Measurements from ENCODE around the gene PLOD3. TPM values are rescaled to one million over a fixed set of nuclear protein-coding genes. Genes with fewer than 3 reads are reported as not detected.

The PLOD3 gene
- total RNA-seq, 1 donor from 2014 or later = 74.3 TPM

GRCh38 chr7:101239191-101239950, 22.0 kb upstream of the PLOD3 start:
- no peak for DNase-seq (ENCODE audit: low spot score)

- no peak for DNase-seq (ENCODE audit: low spot score)
Measured at GRCh38 chr7:101238226-101239182, 21.1 kb upstream of the PLOD3 start.

- no peak for DNase-seq (ENCODE audit: low spot score)
Measured at GRCh38 chr7:101237206-101238067, 20.1 kb upstream of the PLOD3 start, which contains the start of gene CLDN15. CLDN15 (minus strand) TSS chr7:101237802; CDS start chr7:101237581, 221 bp downstream.

GRCh38 chr7:101236292-101236835, 19.0 kb upstream of the PLOD3 start:
- DNase-seq (ENCODE audit: low spot score) = no peak

- DNase-seq (ENCODE audit: low spot score) = no peak
Measured at GRCh38 chr7:101235522-101235921, 18.1 kb upstream of the PLOD3 start.

- DNase-seq (ENCODE audit: low spot score) = no peak
Measured at GRCh38 chr7:101235050-101235449, 17.7 kb upstream of the PLOD3 start.

GRCh38 chr7:101234636-101235035, 17.3 kb upstream of the PLOD3 start:
- DNase-seq (ENCODE audit: low spot score) = no peak

GRCh38 chr7:101233907-101234547, 16.6 kb upstream of the PLOD3 start:
- DNase-seq (ENCODE audit: low spot score) = no peak

GRCh38 chr7:101232141-101232850, 14.9 kb upstream of the PLOD3 start:
- DNase-seq (ENCODE audit: low spot score) = no peak

GRCh38 chr7:101231644-101232043, 14.3 kb upstream of the PLOD3 start:
- DNase-seq (ENCODE audit: low spot score) = no peak

GRCh38 chr7:101226721-101227120, 9.3 kb upstream of the PLOD3 start:
- DNase-seq (ENCODE audit: low spot score) = no peak

GRCh38 chr7:101225650-101226049, 8.3 kb upstream of the PLOD3 start:
- DNase-seq (ENCODE audit: low spot score) = no peak

GRCh38 chr7:101223528-101223927, 6.1 kb upstream of the PLOD3 start:
- no peak for DNase-seq (ENCODE audit: low spot score)

- DNase-seq (ENCODE audit: low spot score) = no peak
Measured at GRCh38 chr7:101222275-101222830, 5.0 kb upstream of the PLOD3 start.

GRCh38 chr7:101220295-101220694, 2.9 kb upstream of the PLOD3 start:
- DNase-seq (ENCODE audit: low spot score) = no peak

- no peak for DNase-seq (ENCODE audit: low spot score)
Measured at GRCh38 chr7:101218236-101219125, 1.1 kb upstream of the PLOD3 start.

GRCh38 chr7:101216860-101217387, 457 bp downstream of the PLOD3 start:
- DNase-seq (ENCODE audit: low spot score) = no peak
